ENCODE data around the gene DLL1.

- TF ChIP-seq POLR2A (IDR thresholded peaks at IDR 0.05) = no peak
- TF ChIP-seq, protein P1, sequence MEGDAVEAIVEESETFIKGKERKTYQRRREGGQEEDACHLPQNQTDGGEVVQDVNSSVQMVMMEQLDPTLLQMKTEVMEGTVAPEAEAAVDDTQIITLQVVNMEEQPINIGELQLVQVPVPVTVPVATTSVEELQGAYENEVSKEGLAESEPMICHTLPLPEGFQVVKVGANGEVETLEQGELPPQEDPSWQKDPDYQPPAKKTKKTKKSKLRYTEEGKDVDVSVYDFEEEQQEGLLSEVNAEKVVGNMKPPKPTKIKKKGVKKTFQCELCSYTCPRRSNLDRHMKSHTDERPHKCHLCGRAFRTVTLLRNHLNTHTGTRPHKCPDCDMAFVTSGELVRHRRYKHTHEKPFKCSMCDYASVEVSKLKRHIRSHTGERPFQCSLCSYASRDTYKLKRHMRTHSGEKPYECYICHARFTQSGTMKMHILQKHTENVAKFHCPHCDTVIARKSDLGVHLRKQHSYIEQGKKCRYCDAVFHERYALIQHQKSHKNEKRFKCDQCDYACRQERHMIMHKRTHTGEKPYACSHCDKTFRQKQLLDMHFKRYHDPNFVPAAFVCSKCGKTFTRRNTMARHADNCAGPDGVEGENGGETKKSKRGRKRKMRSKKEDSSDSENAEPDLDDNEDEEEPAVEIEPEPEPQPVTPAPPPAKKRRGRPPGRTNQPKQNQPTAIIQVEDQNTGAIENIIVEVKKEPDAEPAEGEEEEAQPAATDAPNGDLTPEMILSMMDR (IDR thresholded peaks at IDR 0.05 in 4 of 5, conservative IDR thresholded peaks at IDR 0.05 in 1 of 5) = no peak
Measured at GRCh38 chr6:170283212-170284081, 7.4 kb downstream of the DLL1 start.

All from gastrocnemius medialis (tissue), 4 donors.